Measurements from ENCODE around the gene MT1A. TPM values are rescaled to one million over a fixed set of nuclear protein-coding genes. Genes with fewer than 3 reads are reported as not detected.
"Not testable (repeated sequence)": the region's sequence is repeated elsewhere in the genome, so short reads cannot be mapped to it uniquely, and the experiment has no call there.

The MT1A gene
- total and polyA plus RNA-seq, 2 experiments from 2014 or later, result not detected

DNA sequence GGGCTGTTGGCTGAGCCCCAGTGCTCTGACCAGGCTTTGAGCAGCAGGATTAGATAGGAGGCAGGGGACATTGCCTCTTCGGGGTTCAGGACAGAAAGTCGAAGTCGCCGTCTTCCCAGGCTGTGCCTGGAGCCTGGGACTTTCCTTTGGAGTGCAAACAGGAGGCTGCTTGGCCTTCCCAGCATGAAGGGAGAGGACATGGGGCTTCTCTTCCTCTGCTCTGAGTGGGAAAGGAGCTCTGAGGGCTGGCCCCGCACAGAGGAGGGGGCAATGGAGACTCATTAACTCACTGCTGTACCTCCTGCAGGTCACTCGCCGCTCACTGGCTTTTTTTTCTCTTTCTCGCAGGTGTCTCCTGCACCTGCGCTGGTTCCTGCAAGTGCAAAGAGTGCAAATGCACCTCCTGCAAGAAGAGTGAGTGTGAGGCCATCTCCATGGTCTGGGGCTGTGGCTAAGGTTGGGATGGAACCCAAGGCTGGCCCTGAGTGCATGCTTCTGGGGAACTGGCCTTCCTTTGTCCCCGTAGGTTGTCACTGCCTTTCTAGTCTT lies 19.9 kb downstream of the MT1A start:
- Histone ChIP-seq H3K9me3 (ENCODE audit: low read depth) (no peaks in the 10 kb centered on the region), H3K27ac (no peak overlapping the region), H3K4me3 (no peak overlapping the region), H3K36me3 (no peaks in the 10 kb centered on the region), H3K27me3 (peaks cover 94% of the 10 kb centered on the region), H3K4me1 (ENCODE audit: low read depth) (peaks cover 3% of the 10 kb centered on the region)
- DNase-seq (ENCODE audit: low read depth in 1 of 2, low spot score in 1 of 2), result no peak
- TF ChIP-seq, protein P1, sequence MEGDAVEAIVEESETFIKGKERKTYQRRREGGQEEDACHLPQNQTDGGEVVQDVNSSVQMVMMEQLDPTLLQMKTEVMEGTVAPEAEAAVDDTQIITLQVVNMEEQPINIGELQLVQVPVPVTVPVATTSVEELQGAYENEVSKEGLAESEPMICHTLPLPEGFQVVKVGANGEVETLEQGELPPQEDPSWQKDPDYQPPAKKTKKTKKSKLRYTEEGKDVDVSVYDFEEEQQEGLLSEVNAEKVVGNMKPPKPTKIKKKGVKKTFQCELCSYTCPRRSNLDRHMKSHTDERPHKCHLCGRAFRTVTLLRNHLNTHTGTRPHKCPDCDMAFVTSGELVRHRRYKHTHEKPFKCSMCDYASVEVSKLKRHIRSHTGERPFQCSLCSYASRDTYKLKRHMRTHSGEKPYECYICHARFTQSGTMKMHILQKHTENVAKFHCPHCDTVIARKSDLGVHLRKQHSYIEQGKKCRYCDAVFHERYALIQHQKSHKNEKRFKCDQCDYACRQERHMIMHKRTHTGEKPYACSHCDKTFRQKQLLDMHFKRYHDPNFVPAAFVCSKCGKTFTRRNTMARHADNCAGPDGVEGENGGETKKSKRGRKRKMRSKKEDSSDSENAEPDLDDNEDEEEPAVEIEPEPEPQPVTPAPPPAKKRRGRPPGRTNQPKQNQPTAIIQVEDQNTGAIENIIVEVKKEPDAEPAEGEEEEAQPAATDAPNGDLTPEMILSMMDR (IDR thresholded peaks at IDR 0.05; ENCODE audit: low read depth, low read length), result no peak

DNA sequence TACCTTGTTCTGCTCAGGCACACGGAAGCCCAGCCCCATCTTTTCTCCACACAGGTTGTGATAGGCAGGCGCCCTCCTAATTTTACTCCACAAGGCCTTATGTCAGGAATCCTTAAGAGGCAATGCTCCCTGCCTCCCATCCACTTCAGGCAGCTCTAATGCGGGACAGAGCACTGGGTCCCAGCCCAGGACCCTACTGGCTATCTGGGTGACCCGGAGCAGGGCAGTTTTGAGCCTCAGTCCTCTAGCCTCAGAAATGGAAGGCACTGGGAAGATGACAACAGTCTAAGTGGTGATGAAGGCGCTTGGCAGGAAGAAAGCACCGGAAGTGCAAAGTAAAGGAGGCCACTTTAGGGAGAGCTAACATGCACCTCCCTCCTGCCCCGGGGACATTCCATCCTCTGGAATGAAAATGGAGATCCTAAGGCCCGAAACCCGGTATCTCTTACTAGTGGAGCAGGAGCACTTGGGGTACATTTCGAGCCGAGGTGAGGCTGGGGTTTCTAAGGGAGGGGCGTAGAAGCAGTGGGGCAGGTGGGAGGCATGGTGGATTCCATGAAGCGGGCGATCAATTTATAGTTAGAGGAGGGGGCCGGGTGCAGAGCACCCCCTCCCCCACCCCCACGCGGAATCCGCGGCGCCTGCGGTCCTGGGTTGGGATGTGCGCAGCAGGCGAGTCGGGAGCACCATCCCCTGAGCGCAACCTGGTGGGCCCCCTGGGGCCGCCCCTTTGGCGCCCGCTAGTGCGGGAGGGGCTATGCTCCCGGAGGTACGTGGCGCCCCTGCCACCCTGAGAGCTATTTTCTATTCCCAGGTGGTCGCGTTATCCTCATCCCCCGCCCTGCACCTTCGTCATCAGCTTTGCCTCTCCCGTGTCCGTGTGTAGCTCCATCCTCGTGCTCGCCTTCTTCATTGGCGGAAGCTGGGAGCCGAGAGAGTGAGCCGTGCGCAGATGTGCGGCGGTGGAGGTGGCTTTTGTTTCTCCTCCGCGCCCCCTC lies 24.2 kb downstream of the MT1A start:
- Histone ChIP-seq H3K9me3 (ENCODE audit: low read depth) (no peaks in the 10 kb centered on the region), H3K36me3 (no peaks in the 10 kb centered on the region), H3K27ac (no peak overlapping the region), H3K4me3 (peak overlapping the region; percentile 8), H3K4me1 (ENCODE audit: low read depth) (peaks cover 3% of the 10 kb centered on the region), H3K27me3 (peaks cover 100% of the 10 kb centered on the region)
- TF ChIP-seq, protein P1 (IDR thresholded peaks at IDR 0.05; ENCODE audit: low read depth, low read length), result no peak
- DNase-seq (ENCODE audit: low read depth in 1 of 2, low spot score in 1 of 2), result no peak

DNA sequence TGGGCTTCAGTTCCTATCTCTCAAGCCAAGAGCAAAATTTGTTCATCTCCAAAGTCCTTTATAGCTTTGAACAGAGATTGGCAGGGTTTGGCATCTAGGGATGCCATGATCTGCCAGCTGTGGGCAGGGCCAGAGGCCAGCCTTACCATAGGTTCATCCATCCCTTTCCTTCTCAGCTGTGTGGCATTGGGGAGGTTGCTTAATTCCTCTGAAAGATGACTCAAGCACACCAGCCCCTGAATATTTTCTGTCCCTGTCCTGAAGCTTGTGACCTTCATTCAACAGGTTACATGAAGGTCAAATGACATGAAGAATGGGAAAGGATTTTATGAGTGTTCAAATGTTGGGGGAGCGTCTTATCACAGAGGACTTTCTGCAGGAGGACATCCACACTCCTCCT lies 26.0 kb downstream of the MT1A start:
- no peaks in the 10 kb centered on the region for H3K9me3 ChIP-seq (ENCODE audit: low read depth)
- TF ChIP-seq, protein P1 (IDR thresholded peaks at IDR 0.05; ENCODE audit: low read depth, low read length), result no peak
- peaks cover 3% of the 10 kb centered on the region for H3K4me1 ChIP-seq (ENCODE audit: low read depth)
- no peaks in the 10 kb centered on the region for H3K36me3 ChIP-seq
- H3K27me3 ChIP-seq, result peaks cover 100% of the 10 kb centered on the region
- H3K4me3 ChIP-seq, result no peak overlapping the region
- H3K27ac ChIP-seq, result no peak overlapping the region
- no peak for DNase-seq (ENCODE audit: low read depth in 1 of 2, low spot score in 1 of 2)

DNA sequence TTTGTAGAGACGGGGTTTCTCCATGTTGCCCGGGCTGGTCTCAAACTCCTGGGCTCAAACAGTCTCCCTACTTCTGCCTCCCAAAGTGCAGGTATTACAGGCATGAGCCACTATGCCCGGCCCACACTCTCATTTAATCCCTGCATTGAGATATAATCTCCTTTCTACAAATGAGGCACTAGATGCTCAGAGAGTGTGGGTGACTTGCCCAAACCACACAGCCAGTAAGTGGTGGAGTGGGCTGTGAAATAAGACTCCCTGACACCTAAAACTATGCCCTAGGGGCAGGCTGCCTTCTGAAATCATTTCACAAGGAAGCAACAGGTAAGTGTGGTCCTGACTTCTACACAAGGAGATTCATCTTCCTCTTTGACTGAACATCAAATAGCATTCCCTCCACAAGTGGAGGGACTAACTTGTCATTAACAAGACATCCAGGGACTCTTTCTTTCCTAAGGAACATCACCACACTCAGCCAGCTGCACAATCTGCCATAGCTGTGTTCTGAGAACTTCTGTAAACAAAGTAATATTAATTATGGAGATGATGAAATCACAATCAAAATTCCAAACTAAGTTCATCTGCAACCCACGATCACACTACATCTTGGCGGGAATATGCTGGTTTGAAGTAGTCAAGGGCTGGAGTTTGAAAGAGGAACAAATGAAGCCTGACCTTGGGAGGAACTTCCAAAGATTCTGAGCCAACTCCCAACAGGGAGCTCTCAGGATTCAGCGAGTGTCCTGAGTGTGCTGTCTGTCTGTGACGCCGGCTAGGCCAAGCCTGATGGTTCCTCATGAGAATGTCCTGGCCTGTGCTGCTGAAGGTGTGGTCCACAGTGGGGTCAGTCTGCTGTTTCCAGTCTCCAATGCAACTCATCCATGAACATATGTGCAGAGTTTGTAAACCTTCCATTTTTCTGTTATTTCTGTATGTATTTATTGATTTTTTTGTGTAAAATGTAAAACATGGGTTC lies 27.1 kb downstream of the MT1A start:
- H3K27me3 ChIP-seq, result peaks cover 100% of the 10 kb centered on the region
- not testable (repeated sequence) for H3K36me3 ChIP-seq; H3K4me3 ChIP-seq; H3K9me3 ChIP-seq (ENCODE audit: low read depth); H3K4me1 ChIP-seq (ENCODE audit: low read depth); DNase-seq (ENCODE audit: low read depth in 1 of 2, low spot score in 1 of 2); H3K27ac ChIP-seq

DNA sequence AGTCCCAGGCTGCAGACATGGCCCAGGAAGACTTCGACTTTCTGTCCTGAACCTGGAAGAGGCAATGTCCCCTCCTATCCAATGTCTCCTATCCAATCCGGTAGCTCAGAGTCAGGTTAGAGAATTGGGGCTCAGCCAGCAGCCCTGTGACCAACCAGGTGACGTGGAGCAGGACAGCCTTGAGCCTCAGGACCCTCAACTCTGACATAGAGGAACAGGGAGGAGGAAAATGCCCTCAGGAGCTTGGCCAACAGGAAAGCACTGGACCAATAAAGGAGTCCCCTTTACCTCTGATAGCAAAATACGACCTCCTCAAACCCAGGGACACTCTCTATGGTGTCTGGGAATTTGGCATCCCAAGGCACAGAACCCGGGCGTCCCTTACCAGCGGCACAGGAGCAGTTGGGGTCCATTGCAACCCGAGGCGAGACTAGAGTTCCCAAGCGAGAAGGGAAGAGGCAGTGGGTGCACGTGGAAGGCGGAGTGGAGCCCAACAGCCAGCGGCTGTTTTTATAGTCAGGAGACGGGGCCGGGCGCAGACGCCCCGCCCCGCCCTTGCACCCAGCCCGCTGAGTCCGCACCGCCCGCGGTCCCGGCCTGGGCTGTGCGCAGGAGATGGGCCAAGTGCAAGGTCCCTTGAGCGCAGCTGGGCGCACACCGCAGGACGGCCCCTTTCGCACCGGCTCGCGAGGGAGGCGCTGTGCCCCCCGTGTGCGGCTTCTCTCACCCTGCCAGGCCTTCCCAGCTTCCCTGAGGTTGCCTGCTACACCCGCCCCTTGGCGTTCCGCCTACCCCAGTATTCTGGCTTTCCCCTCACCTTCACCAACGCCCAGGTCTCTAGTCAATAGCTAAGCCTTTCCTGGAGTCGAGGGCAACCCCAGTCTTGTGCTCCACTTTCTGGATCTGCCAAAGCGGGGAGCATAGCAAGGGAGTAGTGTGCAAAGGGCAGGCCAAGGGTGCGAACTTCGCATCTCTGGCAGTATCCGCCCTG lies 29.4 kb downstream of the MT1A start, which contains the start of gene MT1G:
MT1G (minus strand) TSS at position 485 of the 991 bp plus-strand sequence; CDS start at position 413, 72 bp downstream.
- H3K36me3 ChIP-seq, result no peaks in the 10 kb centered on the region
- H3K9me3 ChIP-seq (ENCODE audit: low read depth), result no peaks in the 10 kb centered on the region
- peaks cover 1% of the 10 kb centered on the region for H3K4me1 ChIP-seq (ENCODE audit: low read depth)
- peak; percentile 35 to 56 for DNase-seq (ENCODE audit: low read depth in 1 of 2, low spot score in 1 of 2)
- H3K27ac ChIP-seq, result no peak within 1 kb of the TSS
- H3K27me3 ChIP-seq, result peaks cover 100% of the 10 kb centered on the region
- TF ChIP-seq, protein P1 (IDR thresholded peaks at IDR 0.05; ENCODE audit: low read depth, low read length), result no peak
- no peak within 1 kb of the TSS for H3K4me3 ChIP-seq
